Thoracic aorta (tissue), 2 donors: ENCODE measurements around the gene PAX8. TPM values are rescaled to one million over a fixed set of nuclear protein-coding genes. Genes with fewer than 3 reads are reported as not detected.

Experiments
- ATAC-seq: fragments of 150-250 bp; one replicate; pipeline ENCODE4 v1.8.0; 2017; ENCODE audit warnings: low read depth; ENCODE audit not compliant: insufficient number of reproducible peaks, low FRiP score
- DNase-seq: peaks from one replicate; pipeline ENCODE4 v3.0.0-alpha.2; 2020; ENCODE audit warnings: low spot score
- H3K27ac ChIP-seq, 2 donors: fragments of 200-600 bp; sonication (generic); 1 replicate in 1 of 2; 2 replicates in 1 of 2; pipeline ENCODE4 v1.5.1; 2016; ENCODE audit warnings: mild to moderate bottlenecking in 2 of 2, moderate library complexity in 2 of 2
- H3K27me3 ChIP-seq: fragments of 200-600 bp; sonication (generic); replicated peaks from 2 replicates; pipeline ENCODE4 v1.6.0; 2016; ENCODE audit warnings: mild to moderate bottlenecking; ENCODE audit not compliant: insufficient read depth
- H3K36me3 ChIP-seq: fragments of 200-600 bp; sonication (generic); one replicate; pipeline ENCODE4 v1.5.1; 2016
- H3K4me1 ChIP-seq, 2 donors: fragments of 200-600 bp; sonication (generic); 1 replicate in 1 of 2; 2 replicates in 1 of 2; pipeline versions ENCODE4 v1.5.1 to v1.6.0; 2016; ENCODE audit warnings: low read depth in 2 of 2, mild to moderate bottlenecking in 1 of 2; ENCODE audit not compliant: control insufficient read depth in 1 of 2
- H3K4me3 ChIP-seq: fragments of 200-600 bp; sonication (generic); 2 replicates; pipeline ENCODE4 v1.5.1; 2016; ENCODE audit warnings: mild to moderate bottlenecking
- H3K9me3 ChIP-seq: fragments of 200-600 bp; sonication (generic); 2 replicates; pipeline ENCODE4 v1.5.1; 2016
- CTCF ChIP-seq: fragments of 200-600 bp; sonication (generic); IDR thresholded peaks from one replicate; pipeline ENCODE4 v1.5.1; 2019; ENCODE audit warnings: antibody characterized with exemption
- total RNA-seq, 2 donors: library from RNA; depleted of rRNA; stranded (reverse); fragments of >200 nt; gene quantifications; one replicate each; pipeline versions ENCODE4 v1.1.0 to v1.2.3, GENCODE V29; 2016

The PAX8 gene
- total RNA-seq, 2 donors from 2014 or later, result 2.4 to 10.3 TPM

- Histone ChIP-seq H3K27ac (no peak overlapping the region), H3K27me3 (no peaks in the 10 kb centered on the region), H3K4me1 (no peaks in the 10 kb centered on the region), H3K4me3 (no peak overlapping the region), H3K9me3 (no peaks in the 10 kb centered on the region), H3K36me3 (no peaks in the 10 kb centered on the region)
- ATAC-seq (no peak), DNase-seq (no peak)
- no peak for TF ChIP-seq CTCF
These were observed 52.3 kb downstream of the PAX8 start for GRCh38 chr2:113226462-113226861.

- no peak overlapping the region for H3K4me3 ChIP-seq
- no peak for DNase-seq
- ATAC-seq, result no peak
- no peaks in the 10 kb centered on the region for H3K27me3 ChIP-seq
- no peaks in the 10 kb centered on the region for H3K9me3 ChIP-seq
- H3K27ac ChIP-seq, result no peak overlapping the region
- no peak for TF ChIP-seq CTCF
- H3K36me3 ChIP-seq, result no peaks in the 10 kb centered on the region
- no peaks in the 10 kb centered on the region for H3K4me1 ChIP-seq
These were observed 53.2 kb downstream of the PAX8 start for GRCh38 chr2:113225263-113226259.

GRCh38 chr2:113224647-113225236, 54.0 kb downstream of the PAX8 start:
- no peaks in the 10 kb centered on the region for H3K4me1 ChIP-seq
- H3K9me3 ChIP-seq, result no peaks in the 10 kb centered on the region
- no peak for TF ChIP-seq CTCF
- DNase-seq (no peak), ATAC-seq (no peak)
- H3K27me3 ChIP-seq, result no peaks in the 10 kb centered on the region
- no peaks in the 10 kb centered on the region for H3K36me3 ChIP-seq
- no peak overlapping the region for H3K4me3 ChIP-seq
- no peak overlapping the region for H3K27ac ChIP-seq

GRCh38 chr2:113223813-113224212, 54.9 kb downstream of the PAX8 start:
- DNase-seq (no peak), ATAC-seq (no peak)
- Histone ChIP-seq H3K36me3 (no peaks in the 10 kb centered on the region), H3K27ac (no peak overlapping the region), H3K9me3 (no peaks in the 10 kb centered on the region), H3K27me3 (no peaks in the 10 kb centered on the region), H3K4me3 (no peak overlapping the region), H3K4me1 (no peaks in the 10 kb centered on the region)
- TF ChIP-seq CTCF, result no peak

GRCh38 chr2:113221846-113222245, 56.9 kb downstream of the PAX8 start:
- H3K27ac ChIP-seq, result no peak overlapping the region
- no peaks in the 10 kb centered on the region for H3K4me1 ChIP-seq
- H3K4me3 ChIP-seq, result no peak overlapping the region
- no peaks in the 10 kb centered on the region for H3K9me3 ChIP-seq
- H3K27me3 ChIP-seq, result no peaks in the 10 kb centered on the region
- no peak for DNase-seq
- no peaks in the 10 kb centered on the region for H3K36me3 ChIP-seq
- TF ChIP-seq CTCF, result no peak
- no peak for ATAC-seq
